CD4-positive, CD25-positive, alpha-beta regulatory T cell (primary cell): ENCODE measurements around the gene NFATC3. TPM values are rescaled to one million over a fixed set of nuclear protein-coding genes. Genes with fewer than 3 reads are reported as not detected.

Experiments used
- ATAC-seq, 2 donors: fragments of 150-1000 bp; cut with Tn5 transposase; one replicate each; pipeline ENCODE4 v1.10.0; 2021; ENCODE audit warnings: low read depth in 2 of 2, moderate number of reproducible peaks in 2 of 2, moderate library complexity in 1 of 2
- DNase-seq, 3 donors: peaks; one replicate each; pipeline versions ENCODE4 v3.0.0 to v3.0.0-alpha.2; 2012 to 2022; ENCODE audit warnings: mixed read lengths in 1 of 3
- H3K27ac ChIP-seq: one replicate; pipeline ENCODE4 v1.7.0; 2013; ENCODE audit warnings: mild to moderate bottlenecking, low read length; ENCODE audit not compliant: insufficient read depth, poor library complexity, severe bottlenecking
- H3K27me3 ChIP-seq: one replicate; pipeline ENCODE4 v1.7.0; 2013; ENCODE audit warnings: low read length; ENCODE audit not compliant: control insufficient read depth, insufficient read depth
- H3K36me3 ChIP-seq: one replicate; pipeline ENCODE4 v1.7.0; 2013; ENCODE audit warnings: mild to moderate bottlenecking, low read length, moderate library complexity; ENCODE audit not compliant: control insufficient read depth, insufficient read depth
- H3K4me1 ChIP-seq: 2 replicates; pipeline ENCODE4 v1.7.0; 2013; ENCODE audit warnings: mild to moderate bottlenecking, low read length; ENCODE audit not compliant: insufficient read depth, control insufficient read depth, poor library complexity, severe bottlenecking
- H3K4me3 ChIP-seq: one replicate; pipeline ENCODE4 v1.7.0; 2013; ENCODE audit warnings: low read depth, mild to moderate bottlenecking, low read length, moderate library complexity
- H3K9me3 ChIP-seq, 2 experiments: 1 replicate in 1 of 2; 2 replicates in 1 of 2; pipeline ENCODE4 v1.7.0; 2013; ENCODE audit warnings: low read length in 2 of 2, mild to moderate bottlenecking in 1 of 2, moderate library complexity in 1 of 2; ENCODE audit not compliant: control insufficient read depth in 2 of 2
- H3K27ac Mint-ChIP-seq, 3 donors: one replicate each; pipeline ENCODE4 v1.8.0; 2020 to 2022; ENCODE audit warnings: mild to moderate bottlenecking in 3 of 3, mixed read lengths in 3 of 3, moderate library complexity in 2 of 3
- H3K27me3 Mint-ChIP-seq: one replicate; pipeline ENCODE4 v1.8.0; 2022; ENCODE audit warnings: mild to moderate bottlenecking, mixed read lengths
- H3K36me3 Mint-ChIP-seq: one replicate; pipeline ENCODE4 v1.8.0; 2020; ENCODE audit warnings: mixed read lengths
- H3K4me1 Mint-ChIP-seq, 4 donors: one replicate each; pipeline ENCODE4 v1.8.0; 2020 to 2022; ENCODE audit warnings: mixed read lengths in 4 of 4, mild to moderate bottlenecking in 1 of 4
- H3K4me3 Mint-ChIP-seq, 4 donors: one replicate each; pipeline ENCODE4 v1.8.0; 2020 to 2022; ENCODE audit warnings: mild to moderate bottlenecking in 4 of 4, mixed read lengths in 4 of 4, moderate library complexity in 3 of 4
- H3K9me3 Mint-ChIP-seq, 7 donors: one replicate each; pipeline ENCODE4 v1.8.0; 2020 to 2022; ENCODE audit warnings: mixed read lengths in 7 of 7, mild to moderate bottlenecking in 3 of 7, moderate library complexity in 2 of 7
- polyA plus RNA-seq, 4 donors: library from polyadenylated mRNA; unstranded; fragments of 300-500 nt; fragmentation: Illumina TruSeq; gene quantifications; one replicate each; pipeline ENCODE4 v1.2.3, GENCODE V29; 2021
- total RNA-seq: library from RNA; stranded (reverse); gene quantifications from one replicate; pipeline ENCODE4 v1.2.3, GENCODE V29; 2022

The NFATC3 gene
- total and polyA plus RNA-seq, 5 donors from 2014 or later, result 52.0 to 115 (median 60.9) TPM

GRCh38 chr16:68079626-68080344, 5.4 kb upstream of the NFATC3 start:
- Mint-ChIP-seq H3K36me3 (peaks cover 14% of the 10 kb centered on the region), H3K4me1 (peaks cover 4 to 90% (median 72%) of the 10 kb centered on the region in 4 donors), H3K4me3 (peak overlapping the region; percentile 77 to 93 (median 88)), H3K27ac (peak overlapping the region; percentile 95 to 96 (median 96)), H3K27me3 (no peaks in the 10 kb centered on the region), H3K9me3 (no peaks in the 10 kb centered on the region)
- peaks cover 90% of the 10 kb centered on the region for H3K4me1 ChIP-seq
- ATAC-seq (peak; percentile 43 to 52), DNase-seq (peak; percentile 49 to 92 (median 59))
- peak overlapping the region; percentile 45 for H3K4me3 ChIP-seq
- peaks cover 2% of the 10 kb centered on the region for H3K36me3 ChIP-seq
- H3K9me3 ChIP-seq, result no peaks in the 10 kb centered on the region
- peak overlapping the region; percentile 73 for H3K27ac ChIP-seq
- no peaks in the 10 kb centered on the region for H3K27me3 ChIP-seq

GRCh38 chr16:68081861-68082628, 3.1 kb upstream of the NFATC3 start:
- peak overlapping the region; percentile 56 for H3K27ac ChIP-seq
- peak overlapping the region; percentile 10 for H3K4me3 ChIP-seq
- ATAC-seq, result no peak
- no peaks in the 10 kb centered on the region for H3K36me3 ChIP-seq
- H3K36me3 Mint-ChIP-seq, result peaks cover 4% of the 10 kb centered on the region
- H3K4me1 ChIP-seq, result peaks cover 84% of the 10 kb centered on the region
- peaks cover 10 to 78% (median 64%) of the 10 kb centered on the region in 4 donors for H3K4me1 Mint-ChIP-seq
- H3K27me3 ChIP-seq, result no peaks in the 10 kb centered on the region
- peak overlapping the region; percentile 32 to 90 (median 70) for H3K4me3 Mint-ChIP-seq
- H3K27me3 Mint-ChIP-seq, result no peaks in the 10 kb centered on the region
- no peaks in the 10 kb centered on the region for H3K9me3 ChIP-seq
- DNase-seq, result no peak
- H3K27ac Mint-ChIP-seq, result peak overlapping the region; percentile 87 to 97 (median 88)
- H3K9me3 Mint-ChIP-seq, result no peaks in the 10 kb centered on the region

- Histone ChIP-seq H3K4me3 (no peak overlapping the region), H3K27ac (peak overlapping the region; percentile 56), H3K27me3 (no peaks in the 10 kb centered on the region), H3K36me3 (no peaks in the 10 kb centered on the region), H3K9me3 (no peaks in the 10 kb centered on the region), H3K4me1 (peaks cover 89% of the 10 kb centered on the region)
- H3K9me3 Mint-ChIP-seq, result no peaks in the 10 kb centered on the region
- H3K4me1 Mint-ChIP-seq, result peaks cover 10 to 78% (median 65%) of the 10 kb centered on the region in 4 donors
- no peaks in the 10 kb centered on the region for H3K27me3 Mint-ChIP-seq
- DNase-seq, result no peak
- H3K4me3 Mint-ChIP-seq, result peak overlapping the region; percentile 79 to 97 (median 90)
- ATAC-seq, result no peak
- peak overlapping the region; percentile 87 to 97 (median 88) for H3K27ac Mint-ChIP-seq
- peaks cover 4% of the 10 kb centered on the region for H3K36me3 Mint-ChIP-seq
Observed at GRCh38 chr16:68082629-68083238, 2.4 kb upstream of the NFATC3 start.

GRCh38 chr16:68083239-68083781, 1.9 kb upstream of the NFATC3 start:
- peaks cover 10 to 76% (median 62%) of the 10 kb centered on the region in 4 donors for H3K4me1 Mint-ChIP-seq
- no peaks in the 10 kb centered on the region for H3K36me3 Mint-ChIP-seq
- H3K27me3 ChIP-seq, result no peaks in the 10 kb centered on the region
- no peaks in the 10 kb centered on the region for H3K36me3 ChIP-seq
- no peaks in the 10 kb centered on the region for H3K27me3 Mint-ChIP-seq
- peak overlapping the region; percentile 24 for H3K4me3 ChIP-seq
- peak overlapping the region; percentile 90 for H3K27ac ChIP-seq
- H3K4me1 ChIP-seq, result peaks cover 89% of the 10 kb centered on the region
- DNase-seq, result no peak
- peak overlapping the region; percentile 90 to 97 (median 90) for H3K4me3 Mint-ChIP-seq
- peak overlapping the region; percentile 86 to 97 (median 88) for H3K27ac Mint-ChIP-seq
- H3K9me3 ChIP-seq, result no peaks in the 10 kb centered on the region
- no peaks in the 10 kb centered on the region for H3K9me3 Mint-ChIP-seq
- no peak for ATAC-seq

GRCh38 chr16:68083861-68084503, 1.2 kb upstream of the NFATC3 start:
- Mint-ChIP-seq H3K4me3 (peak overlapping the region; percentile 90 to 97 (median 90)), H3K27me3 (no peaks in the 10 kb centered on the region), H3K27ac (peak overlapping the region; percentile 86 to 97 (median 88)), H3K4me1 (peaks cover 14 to 75% (median 60%) of the 10 kb centered on the region in 4 donors), H3K36me3 (no peaks in the 10 kb centered on the region), H3K9me3 (no peaks in the 10 kb centered on the region)
- H3K4me3 ChIP-seq, result peak overlapping the region; percentile 71
- DNase-seq (no peak), ATAC-seq (no peak)
- H3K27me3 ChIP-seq, result no peaks in the 10 kb centered on the region
- no peaks in the 10 kb centered on the region for H3K9me3 ChIP-seq
- H3K4me1 ChIP-seq, result peaks cover 89% of the 10 kb centered on the region
- H3K27ac ChIP-seq, result peak overlapping the region; percentile 90
- H3K36me3 ChIP-seq, result no peaks in the 10 kb centered on the region

- Mint-ChIP-seq H3K36me3 (no peaks in the 10 kb centered on the region), H3K27me3 (no peaks in the 10 kb centered on the region), H3K27ac (peak overlapping the region; percentile 76 to 88 (median 86)), H3K4me3 (peak overlapping the region; percentile 90 to 97 (median 90)), H3K4me1 (peaks cover 21 to 75% (median 58%) of the 10 kb centered on the region in 4 donors), H3K9me3 (no peaks in the 10 kb centered on the region)
- Histone ChIP-seq H3K27me3 (no peaks in the 10 kb centered on the region), H3K4me3 (peak overlapping the region; percentile 71), H3K4me1 (peaks cover 89% of the 10 kb centered on the region), H3K9me3 (no peaks in the 10 kb centered on the region), H3K27ac (peak overlapping the region; percentile 90), H3K36me3 (no peaks in the 10 kb centered on the region)
- DNase-seq (peak; percentile 79 to 94 (median 81)), ATAC-seq (peak; percentile 52)
Observed at GRCh38 chr16:68084504-68085258, 489 bp upstream of the NFATC3 start.
